Stimulated activated CD4-positive, alpha-beta T cell treated with anti-CD3 and anti-CD28 coated beads, Interleukin-12 subunit alpha, Interleukin-12 subunit beta, amount 100 ng/mL, for 24 hours (primary cell): Measurements from ENCODE around the gene ADD1.
A peak's percentile ranks its signal among the peaks of the same experiment; 100 is the strongest.

Source experiments
- DNase-seq, 2 experiments: peaks; one replicate each; pipeline ENCODE4 v3.0.0-alpha.2; 2020; ENCODE audit warnings: low read depth in 2 of 2

Gene ADD1

DNA sequence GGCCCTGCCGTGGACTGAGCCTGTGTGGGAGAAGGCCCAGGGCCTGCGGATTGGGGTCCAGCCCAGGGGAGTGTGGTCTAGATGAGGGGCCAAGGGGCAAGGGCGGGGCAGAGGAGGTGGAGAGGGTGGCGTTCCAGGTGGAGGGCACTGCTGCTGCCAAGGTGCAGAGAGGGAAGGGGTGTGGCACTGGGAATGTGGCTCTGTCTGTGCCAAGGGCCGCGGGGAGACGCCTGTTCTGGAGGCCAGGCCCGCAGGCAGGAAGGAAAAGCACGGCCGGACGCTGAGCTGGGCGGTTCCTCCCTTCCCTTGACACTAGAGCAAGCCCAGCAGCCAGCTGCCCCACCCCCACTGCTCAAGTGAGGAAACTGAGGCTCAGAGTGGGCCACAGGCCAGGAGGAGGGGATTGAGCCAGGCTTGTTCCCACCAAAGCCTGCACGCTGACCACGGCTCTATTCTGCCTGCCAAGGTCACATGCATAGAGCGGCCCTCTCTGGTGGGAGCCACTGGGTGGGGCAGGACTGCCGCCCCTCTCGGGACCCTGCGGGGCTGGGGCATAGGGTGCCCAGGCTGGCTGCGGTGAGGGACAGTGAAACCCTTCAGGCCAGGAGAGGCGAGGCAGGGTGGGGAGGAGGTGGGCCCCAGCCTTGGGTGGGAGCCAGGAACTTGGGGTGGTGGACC lies 37.8 kb upstream of the ADD1 start:
- no peak for DNase-seq

DNA sequence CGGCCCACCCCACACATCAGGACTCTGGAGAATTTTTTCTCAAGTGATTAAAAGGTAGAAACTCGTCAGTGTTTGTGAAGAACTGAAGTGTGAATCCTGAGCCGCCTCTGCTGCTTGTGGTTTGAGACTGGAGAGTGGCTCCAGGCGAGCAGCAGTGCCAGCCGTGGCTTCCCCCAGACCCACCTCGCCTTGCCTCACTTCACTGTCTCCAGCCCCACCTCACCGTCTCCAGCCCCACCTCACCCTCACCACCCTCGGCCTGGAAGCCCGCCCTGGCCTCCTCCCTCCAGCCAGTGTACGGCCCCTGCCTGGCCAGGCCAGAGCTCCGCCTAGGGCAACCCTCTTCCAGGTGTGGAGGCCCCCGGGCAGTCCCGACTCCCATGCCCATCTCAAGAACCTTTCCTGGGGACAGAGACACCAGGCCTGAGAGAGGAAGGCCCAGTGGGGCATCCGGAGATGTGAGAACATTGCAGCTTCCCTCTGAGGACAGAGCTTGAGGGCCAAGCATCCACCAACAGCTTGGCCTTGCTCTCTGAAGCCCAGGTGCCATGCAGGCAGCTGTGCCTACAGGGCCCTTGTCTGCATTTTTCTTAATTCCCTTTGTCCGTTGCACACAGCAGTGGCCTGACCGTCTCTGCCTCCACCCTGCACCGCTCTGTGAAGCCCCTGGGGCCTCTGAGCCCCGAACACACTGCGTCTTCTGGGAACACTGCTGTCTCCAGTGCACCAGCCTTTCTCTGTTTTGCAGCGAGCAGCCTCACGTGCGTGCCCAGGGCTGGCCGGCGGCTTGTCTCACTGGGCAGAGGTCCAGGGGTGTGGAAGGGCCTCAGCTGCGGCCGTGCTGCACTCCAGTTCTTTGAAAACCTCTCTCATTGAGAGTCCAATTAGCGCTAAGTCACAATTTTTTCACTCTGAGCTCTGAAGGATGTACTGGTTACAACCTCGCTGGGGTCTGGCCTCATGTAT lies 37.0 kb upstream of the ADD1 start:
- no peak for DNase-seq

DNA sequence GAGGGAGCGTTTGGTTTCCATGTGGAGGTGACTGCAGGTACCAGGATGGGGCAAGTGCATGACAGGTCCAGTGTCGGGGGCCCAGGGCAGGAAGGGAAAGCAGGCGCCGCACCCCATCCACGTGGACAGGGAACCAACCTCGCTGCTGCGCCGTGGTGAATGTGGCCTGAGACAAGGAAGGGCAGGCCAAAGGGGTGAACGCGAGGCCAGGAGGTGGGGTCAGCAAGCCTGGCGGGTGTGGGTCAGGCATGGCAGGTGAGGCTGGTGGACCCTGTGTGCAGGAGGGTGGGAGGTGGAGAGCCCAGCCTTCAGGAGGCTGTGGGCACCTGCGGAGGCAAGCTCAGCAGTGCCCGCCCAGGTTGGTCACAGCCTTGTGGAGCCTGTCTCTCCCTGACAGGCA lies 36.1 kb upstream of the ADD1 start:
- no peak for DNase-seq

DNA sequence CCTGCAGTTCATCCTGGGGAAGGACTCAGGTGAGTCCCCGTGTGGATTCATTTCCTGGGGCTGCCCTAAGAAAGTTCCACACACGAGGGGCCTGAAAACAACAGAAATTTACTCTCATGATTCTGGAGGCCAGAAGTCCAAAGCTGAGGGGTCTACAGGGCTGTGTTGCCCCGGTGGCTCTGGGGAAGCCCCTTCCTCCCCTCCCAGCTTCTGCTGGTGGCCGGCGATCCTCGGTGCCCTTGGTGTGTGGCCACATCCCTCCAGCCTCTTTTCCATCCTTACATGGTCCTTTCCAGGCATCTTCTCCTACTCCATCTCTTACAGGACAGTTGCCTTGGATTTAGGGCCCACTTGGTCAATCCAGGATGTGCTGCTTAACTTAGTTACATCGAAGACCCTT lies 35.6 kb upstream of the ADD1 start:
- no peak for DNase-seq

DNA sequence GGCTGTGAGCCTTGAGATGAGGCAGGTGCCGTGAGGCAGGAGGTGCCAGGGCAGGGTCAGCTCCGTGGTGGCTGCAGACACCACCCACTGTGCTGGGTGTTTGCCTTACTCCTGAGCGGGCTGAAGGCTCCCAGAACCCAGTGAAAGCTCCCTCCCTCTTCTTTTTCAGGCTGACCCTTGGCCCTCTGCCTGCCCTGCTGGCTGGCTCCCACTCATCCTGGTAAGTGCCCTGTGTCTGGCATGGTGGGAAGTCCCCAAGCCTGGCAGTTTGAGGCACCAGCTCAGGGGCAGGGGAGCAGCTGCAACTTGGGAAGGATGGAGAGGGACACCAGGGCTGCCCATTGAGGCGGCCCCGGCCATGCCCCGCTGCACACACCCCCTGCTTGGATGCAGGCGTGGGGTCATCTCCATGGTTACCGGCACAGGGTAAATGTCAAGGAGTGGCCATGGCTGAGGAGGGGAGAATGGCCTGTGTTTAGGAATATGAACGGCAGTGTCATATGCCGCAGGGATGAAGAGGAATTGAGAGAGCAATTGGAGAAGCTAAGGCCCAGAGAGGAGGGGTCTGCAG lies 33.9 kb upstream of the ADD1 start:
- no peak for DNase-seq

DNA sequence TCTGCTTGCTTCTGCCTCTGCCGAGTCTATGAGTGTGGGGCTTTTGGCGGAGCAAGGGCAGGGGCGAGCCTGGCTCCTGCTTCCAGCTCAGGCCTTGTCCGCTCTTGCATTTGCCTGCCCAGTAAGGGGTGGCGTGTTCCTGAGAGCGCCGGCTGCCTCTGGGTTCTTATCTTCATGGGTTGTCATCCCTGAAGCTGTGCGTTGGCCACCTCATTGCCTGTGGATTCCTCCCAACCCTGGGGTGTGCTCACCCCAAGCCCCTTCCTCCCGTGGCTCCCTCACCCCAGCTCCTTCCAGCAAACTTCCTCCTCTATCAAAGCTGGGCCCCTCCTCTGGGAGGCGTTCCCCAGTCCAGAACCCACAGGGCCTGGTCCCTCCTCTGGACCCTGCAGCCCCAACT lies 33.3 kb upstream of the ADD1 start:
- DNase-seq, result no peak

DNA sequence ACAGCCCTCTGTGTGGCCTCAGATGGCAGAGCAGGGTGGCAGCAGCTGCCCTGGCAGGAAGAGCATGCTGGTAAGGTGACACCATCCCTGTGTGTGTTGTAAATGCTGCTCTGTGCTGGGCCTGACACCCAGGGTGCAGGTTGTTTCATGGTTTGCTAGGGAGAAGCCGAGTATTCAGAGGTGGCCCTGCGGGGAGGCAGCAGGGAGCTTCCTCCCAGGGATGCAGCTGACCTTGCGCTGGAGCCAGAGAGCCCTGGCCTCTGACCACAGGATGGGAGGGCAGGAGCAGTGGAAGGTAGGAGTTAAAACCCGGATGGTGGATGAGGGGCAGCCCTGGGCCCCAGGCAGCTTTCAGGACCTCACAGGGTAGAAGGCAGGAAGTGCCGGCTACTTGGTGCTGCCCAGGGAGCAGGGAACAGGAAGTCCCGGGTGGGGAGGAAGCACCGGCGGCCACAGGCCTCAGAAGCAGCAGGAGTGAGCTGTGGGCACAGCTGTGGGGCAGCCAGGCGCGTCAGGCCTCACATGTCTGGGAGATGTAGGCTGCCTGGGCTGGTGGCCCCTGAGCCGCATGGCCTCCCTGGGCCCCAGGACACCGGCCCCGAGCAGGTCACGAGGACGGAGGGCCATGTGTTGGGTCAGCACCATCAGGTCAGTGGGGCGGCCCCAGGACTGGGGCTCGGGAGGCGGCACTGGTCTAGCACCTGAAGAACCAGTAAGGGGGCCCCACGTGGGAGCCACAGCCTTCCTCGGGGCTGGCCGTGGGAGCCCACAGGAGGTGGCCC lies 31.6 kb upstream of the ADD1 start:
- DNase-seq, result peak; percentile 21 to 59

DNA sequence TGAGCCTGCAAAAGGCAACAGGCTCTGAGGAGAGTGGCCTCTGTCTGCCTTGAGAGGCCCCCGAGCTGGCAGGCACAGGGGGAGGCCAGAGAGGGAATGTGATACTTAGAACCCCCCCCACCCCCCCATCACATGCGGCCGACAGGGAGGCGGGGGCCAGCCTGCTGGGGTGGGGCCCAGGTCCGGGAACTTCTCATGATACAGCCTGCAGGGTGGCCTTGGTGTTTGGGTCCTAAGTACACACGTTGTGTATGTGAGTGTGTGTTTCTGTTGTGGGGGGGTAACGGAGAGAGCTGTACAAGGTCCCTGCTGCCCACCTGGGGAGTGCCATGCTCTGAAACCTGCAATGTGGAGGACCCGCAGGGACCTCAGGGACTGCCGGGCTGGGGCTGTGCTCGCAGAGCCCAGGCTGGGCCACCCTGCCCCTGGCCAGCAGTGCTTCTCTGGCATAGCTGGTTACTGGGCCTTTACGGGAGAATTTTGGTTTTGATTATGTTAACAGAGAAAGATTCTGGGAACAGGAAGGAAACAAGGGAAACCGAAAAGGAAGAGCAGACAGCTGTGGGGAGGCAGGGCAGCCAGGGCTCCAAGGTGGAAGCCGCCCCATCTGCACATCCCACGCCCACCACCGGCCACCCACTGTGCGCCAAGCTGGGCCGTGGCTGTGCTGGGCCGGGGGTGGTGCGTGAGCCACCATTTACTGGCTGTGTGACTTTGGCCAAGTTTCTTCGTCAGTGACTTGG lies 30.9 kb upstream of the ADD1 start:
- DNase-seq, result no peak

DNA sequence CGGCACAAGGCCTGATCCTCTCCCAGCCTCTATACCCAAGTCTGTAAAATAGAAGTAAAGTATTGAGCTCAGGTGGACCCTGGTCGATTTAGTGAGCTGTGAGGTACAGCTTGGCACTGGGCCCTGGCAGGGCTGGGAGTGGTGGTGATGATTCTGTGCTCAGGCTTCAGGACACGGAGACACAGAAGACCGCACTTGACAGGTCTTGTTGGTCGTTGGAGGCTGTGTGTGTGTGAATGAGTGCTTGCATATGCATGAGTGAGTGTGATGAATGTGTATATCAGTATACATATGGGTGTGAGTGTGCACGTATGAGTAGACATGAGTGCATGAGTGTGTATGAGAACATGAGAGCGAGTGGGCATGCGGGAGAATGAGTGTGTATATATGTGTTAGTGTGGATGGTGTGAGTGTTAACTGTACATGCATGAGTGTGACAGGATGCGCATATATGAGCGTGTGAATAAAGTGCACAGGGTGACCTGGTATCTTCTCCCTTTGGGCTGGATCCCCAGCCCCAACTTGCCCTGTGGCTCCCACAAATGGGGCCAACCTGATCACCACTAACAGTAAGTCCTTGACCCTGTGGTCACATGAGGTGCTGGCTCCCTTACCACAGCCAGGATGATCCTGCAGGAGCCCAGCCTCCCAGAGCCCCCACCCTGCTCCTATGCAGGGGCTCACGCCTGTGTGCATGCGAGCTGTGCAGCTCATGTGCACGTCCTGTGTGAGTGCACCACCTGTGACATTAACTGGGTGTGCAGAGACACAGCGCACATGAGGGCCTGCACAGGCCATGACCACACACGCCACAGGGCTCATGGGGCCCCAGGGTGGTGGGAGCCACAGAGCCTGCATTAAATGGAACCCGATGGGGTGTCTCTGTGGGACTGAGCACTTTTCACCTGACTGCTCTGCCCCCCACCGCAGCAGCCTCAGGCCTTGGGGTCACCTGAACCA lies 29.9 kb upstream of the ADD1 start:
- no peak for DNase-seq

DNA sequence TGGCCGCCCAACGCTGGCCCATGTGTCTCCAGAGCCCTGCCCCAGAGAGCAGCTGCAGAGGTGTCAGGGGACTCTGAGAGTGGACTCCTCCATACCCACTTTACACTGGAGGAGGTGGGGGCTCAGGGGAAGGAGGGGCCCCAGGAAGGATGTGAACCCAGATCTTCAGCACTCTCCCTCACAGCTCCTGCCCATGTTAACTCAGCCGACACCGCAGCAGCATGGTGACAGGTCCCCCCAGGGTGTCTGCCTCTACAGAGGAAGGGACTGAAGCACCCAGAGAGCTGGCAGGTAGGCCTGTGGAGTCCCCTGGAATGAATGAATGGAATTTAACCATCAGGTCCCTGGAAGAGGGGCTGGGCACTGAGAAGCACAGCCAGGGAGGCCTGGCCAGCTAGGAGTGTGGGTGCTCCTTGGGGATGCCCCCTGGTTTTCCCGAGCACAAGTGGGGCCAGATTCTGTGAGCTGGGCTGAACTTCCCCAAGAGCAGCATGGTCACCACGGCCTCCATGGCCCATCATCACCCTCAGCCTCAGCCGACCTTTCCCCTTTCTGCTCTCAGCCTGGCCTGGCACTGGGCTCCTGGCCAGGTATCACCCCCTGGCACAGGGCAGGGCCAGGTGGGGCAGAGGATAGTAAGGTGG lies 28.9 kb upstream of the ADD1 start:
- DNase-seq, result no peak

DNA sequence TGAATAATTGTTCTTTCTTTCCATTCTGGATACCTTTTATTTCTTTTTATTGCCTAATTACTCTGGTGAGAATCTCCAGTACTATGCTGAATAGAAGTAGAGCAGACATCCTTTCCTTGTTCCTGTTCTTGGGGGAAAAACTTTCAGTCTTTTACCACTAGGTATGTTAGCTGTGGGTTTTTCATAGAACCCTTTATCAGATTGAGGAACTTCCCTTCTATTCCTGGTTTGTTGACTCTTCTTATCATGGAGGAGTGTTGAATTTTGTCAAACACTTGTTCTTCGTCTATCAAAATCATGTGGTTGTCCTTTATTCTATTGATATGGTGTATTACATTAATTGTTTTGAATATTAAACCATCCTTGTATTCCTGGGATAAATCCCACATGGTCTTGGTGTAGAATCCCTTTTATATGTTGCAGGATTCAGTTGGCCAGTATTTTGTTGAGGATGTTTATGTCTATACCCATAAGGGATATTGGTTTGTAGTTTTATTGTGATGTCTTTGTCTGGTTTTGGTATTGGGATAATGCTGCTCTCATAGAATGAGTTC lies 27.2 kb upstream of the ADD1 start:
- DNase-seq, result no peak

DNA sequence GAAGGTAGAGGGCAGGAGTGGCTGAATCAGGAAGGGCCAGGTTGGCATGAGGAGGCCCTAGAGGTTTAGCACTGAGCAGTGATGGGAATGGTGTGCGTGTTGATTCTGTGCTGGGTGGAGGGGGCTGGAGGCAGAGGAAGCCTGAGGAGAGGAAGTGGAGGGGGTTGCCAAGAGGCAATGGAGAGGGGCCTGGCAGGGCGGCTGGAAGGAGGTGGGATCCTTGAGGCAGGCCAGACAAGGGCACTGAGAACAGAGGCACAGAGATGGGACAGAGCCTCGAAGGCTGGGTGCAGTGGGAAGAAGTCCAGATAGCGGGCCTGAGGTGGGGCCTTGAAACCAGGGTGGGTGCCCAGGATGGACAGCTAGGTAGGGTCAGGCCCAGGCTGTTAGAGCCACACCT lies 26.5 kb upstream of the ADD1 start:
- no peak for DNase-seq

DNA sequence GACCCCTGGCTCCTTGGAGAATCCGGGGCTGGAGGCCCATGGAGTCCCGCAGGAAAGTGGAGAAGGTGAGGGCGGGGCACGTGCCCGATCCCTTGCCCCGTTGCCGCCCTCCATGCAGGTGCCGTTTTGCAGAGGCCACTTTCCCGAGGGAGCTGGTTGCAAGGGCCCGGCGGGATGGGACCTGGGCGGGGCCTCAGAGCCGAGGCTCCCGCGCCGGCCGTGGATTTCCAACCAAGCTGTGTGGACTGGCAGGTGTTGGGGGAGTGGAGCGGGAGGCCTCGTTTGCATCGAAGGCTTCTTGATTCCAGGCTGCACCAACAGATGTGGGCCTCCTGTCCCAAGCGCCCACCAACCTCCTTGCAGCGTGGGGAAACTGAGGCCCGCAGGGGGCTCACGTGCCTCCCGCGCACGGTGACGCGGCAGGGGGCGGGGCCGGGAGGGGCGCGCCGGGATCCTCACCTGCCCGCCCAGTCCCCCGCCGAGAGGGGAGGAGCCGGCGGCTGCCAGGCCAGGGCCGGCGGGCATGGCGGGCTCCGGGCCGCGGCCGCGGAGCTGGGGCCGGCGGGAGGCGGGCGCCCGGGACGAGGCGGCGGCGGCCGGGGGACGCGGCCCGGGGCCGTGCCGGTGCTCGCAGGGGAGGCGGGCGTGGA lies 25.8 kb upstream of the ADD1 start:
- no peak for DNase-seq

DNA sequence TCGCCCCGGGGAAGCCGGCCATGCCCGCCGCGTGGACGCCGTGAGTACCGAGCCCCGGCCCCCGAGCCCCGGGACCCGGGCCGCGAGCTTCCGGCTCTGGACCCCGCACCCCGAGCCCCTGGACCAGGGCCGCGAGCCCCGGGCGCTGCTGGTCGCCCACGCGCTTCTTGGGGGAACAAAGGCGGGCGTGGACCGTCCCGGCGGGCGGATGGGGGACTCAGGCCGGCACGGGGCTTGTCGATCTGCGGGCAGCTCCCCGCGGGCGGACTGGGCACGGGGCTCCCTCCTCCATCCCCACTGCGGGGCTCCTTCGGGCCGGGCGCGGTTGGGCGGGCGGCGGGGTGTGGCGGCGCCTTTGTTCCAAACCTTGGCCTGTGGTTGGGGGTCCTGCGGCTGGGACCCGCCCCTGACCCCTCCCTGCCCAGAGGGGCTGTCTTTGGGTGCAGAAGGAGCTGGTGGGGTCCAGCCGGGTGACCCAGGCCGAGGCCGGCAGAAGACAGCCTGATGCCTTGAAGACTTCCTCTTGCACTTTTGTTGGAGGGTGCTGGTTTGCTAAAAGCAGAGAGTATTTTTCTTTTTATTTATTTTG lies 25.2 kb upstream of the ADD1 start:
- no peak for DNase-seq

DNA sequence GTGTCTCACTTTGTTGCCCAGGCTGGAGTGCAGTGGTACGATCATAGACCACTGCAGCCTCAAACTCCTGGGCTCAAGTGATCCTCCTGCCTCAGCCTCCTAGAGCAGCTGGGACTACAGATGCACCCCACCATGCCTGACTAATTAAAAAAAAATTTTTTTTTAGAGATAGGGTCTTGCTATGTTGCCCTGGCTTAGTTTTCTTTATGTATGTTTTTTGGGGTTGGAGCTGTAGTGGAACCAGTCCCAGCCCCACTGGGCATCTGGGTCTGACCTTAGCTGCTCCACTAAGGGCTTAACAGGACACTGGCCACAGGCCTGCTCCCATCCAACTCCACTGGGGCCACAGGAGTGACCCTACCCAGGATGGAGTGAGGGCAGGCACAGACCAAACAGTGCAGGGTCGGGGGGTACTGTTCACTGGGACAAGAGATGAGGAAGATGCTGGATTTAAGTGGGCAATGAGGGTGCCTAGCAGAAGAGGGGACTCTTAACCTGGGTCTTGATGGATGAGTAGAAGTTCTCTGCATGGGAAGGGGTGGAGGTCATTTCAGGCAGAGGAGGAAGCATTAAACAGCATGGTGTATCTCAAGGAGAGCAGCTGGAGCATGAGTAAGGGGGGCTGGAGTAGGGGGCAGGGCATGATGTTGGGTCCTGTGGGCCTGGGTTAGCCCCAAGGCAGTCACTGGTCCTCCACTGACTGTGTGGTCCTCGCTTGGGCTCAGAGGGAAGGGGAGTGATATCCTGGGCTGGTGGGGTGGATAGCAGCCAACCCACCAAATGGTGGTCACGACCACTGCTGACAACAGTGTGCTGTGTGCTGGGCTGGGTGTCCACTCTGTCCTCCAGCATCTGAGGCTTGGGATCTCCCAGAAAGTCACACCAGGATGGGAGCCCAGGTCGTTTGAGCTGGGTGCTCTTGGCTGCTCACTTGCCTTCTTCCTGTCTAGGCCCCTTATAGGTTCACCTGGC lies 24.1 kb upstream of the ADD1 start:
- no peak for DNase-seq

DNA sequence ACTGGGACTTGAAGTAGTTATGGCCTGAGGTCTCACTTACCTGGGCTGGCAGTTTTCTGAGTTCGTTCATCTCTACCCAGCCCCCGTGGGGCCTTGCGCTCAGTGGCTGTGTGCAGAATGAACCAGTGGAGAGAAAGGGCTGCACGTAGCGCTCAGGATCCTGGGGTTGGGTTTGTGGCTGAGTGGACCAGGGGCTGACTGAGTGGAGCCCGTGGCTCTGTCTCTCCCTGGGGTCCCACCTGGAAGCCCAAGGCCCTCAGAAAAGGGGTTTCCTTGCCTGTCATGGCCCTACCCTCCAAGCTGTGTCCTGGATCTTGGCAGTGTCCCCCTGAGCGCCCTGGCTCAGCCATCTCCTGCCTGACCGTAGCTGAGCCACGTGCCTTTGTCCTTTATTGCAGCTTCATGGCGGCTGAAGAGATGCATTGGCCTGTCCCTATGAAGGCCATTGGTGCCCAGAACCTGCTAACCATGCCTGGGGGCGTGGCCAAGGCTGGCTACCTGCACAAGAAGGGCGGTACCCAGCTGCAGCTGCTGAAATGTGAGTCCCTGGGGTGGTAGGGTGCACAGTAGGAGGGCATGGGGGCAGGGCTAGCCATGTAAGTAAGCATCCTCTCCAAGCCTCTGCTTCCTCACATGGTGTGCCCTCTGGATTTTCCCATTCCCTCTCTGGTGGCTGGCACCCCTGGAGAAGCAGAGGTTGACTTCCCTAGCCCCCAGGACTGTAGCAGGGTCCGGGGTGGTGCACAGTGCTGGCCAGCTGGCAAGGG lies 23.2 kb upstream of the ADD1 start:
- DNase-seq, result no peak
